Mesenchymal stem cell (in vitro differentiated cells and primary cell): Measurements from ENCODE around the gene RCL1. TPM values are rescaled to one million over a fixed set of nuclear protein-coding genes. Genes with fewer than 3 reads are reported as not detected.

Source experiments
- DNase-seq: peaks from one replicate; pipeline ENCODE4 v3.0.0-alpha.2; 2013
- H2AFZ ChIP-seq: one replicate; pipeline ENCODE4 v1.6.1; 2013; ENCODE audit warnings: low read depth, mild to moderate bottlenecking, control low read depth, inconsistent platforms, low read length, moderate library complexity
- H2AK5ac ChIP-seq: 2 replicates; pipeline ENCODE4 v1.6.1; 2013; ENCODE audit warnings: low read length, moderate library complexity, mild to moderate bottlenecking, inconsistent platforms; ENCODE audit not compliant: severe bottlenecking
- H2BK120ac ChIP-seq: one replicate; pipeline ENCODE4 v1.6.1; 2013; ENCODE audit warnings: low read depth, mild to moderate bottlenecking, inconsistent platforms, low read length, moderate library complexity
- H2BK12ac ChIP-seq, 2 experiments: one replicate each; pipeline ENCODE4 v1.6.1; 2013; ENCODE audit warnings: inconsistent platforms in 2 of 2, low read length in 2 of 2, mild to moderate bottlenecking in 2 of 2, moderate library complexity in 2 of 2, control low read depth in 1 of 2
- H2BK15ac ChIP-seq: one replicate; pipeline ENCODE4 v1.6.1; 2013; ENCODE audit warnings: mild to moderate bottlenecking, low read depth, inconsistent platforms; ENCODE audit not compliant: poor library complexity, severe bottlenecking
- H2BK5ac ChIP-seq: 2 replicates; pipeline ENCODE4 v1.6.1; 2013; ENCODE audit warnings: low read depth, mild to moderate bottlenecking, low read length, control low read depth, inconsistent platforms; ENCODE audit not compliant: poor library complexity, severe bottlenecking
- H3K14ac ChIP-seq, 2 experiments: one replicate each; pipeline ENCODE4 v1.6.1; 2013; ENCODE audit warnings: inconsistent platforms in 2 of 2, low read length in 2 of 2, control low read depth in 1 of 2, mild to moderate bottlenecking in 1 of 2, moderate library complexity in 1 of 2
- H3K18ac ChIP-seq, 2 experiments: one replicate each; pipeline ENCODE4 v1.6.1; 2013; ENCODE audit warnings: inconsistent platforms in 2 of 2, low read length in 2 of 2, control low read depth in 1 of 2, low read depth in 1 of 2, mild to moderate bottlenecking in 1 of 2
- H3K23ac ChIP-seq, 2 experiments: one replicate each; pipeline ENCODE4 v1.6.1; 2013; ENCODE audit warnings: inconsistent platforms in 2 of 2, low read length in 2 of 2, mild to moderate bottlenecking in 2 of 2, moderate library complexity in 2 of 2, control low read depth in 1 of 2
- H3K27ac ChIP-seq: 2 replicates; pipeline ENCODE4 v1.5.1; 2013; ENCODE audit warnings: mild to moderate bottlenecking, moderate library complexity, low read length, control low read depth, inconsistent platforms; ENCODE audit not compliant: poor library complexity, severe bottlenecking
- H3K27me3 ChIP-seq, 2 experiments: 2 replicates each; pipeline versions ENCODE4 v1.6.1 to v1.7.0; 2013; ENCODE audit warnings: low read length in 2 of 2, mild to moderate bottlenecking in 2 of 2, moderate library complexity in 2 of 2, control low read depth in 1 of 2, inconsistent platforms in 1 of 2; ENCODE audit not compliant: control insufficient read depth in 1 of 2, insufficient read depth in 1 of 2
- H3K36me3 ChIP-seq, 2 experiments: 2 replicates each; pipeline versions ENCODE4 v1.6.1 to v1.7.0; 2013; ENCODE audit warnings: low read length in 2 of 2, control low read depth in 1 of 2, inconsistent platforms in 1 of 2, low read depth in 1 of 2, mild to moderate bottlenecking in 1 of 2; ENCODE audit not compliant: insufficient read depth in 2 of 2, control insufficient read depth in 1 of 2
- H3K4ac ChIP-seq, 2 experiments: one replicate each; pipeline ENCODE4 v1.6.1; 2013; ENCODE audit warnings: inconsistent platforms in 2 of 2, low read length in 2 of 2, mild to moderate bottlenecking in 2 of 2, moderate library complexity in 2 of 2, control low read depth in 1 of 2, low read depth in 1 of 2
- H3K4me1 ChIP-seq: 2 replicates; pipeline ENCODE4 v1.6.1; 2013; ENCODE audit warnings: low read depth, low read length, control low read depth; ENCODE audit not compliant: control insufficient read depth, insufficient read depth
- H3K4me2 ChIP-seq: 2 replicates; pipeline ENCODE4 v1.6.1; 2013; ENCODE audit warnings: low read length, mild to moderate bottlenecking, inconsistent platforms; ENCODE audit not compliant: poor library complexity, severe bottlenecking
- H3K4me3 ChIP-seq, 2 experiments: 2 replicates each; pipeline versions ENCODE4 v1.5.1 to v1.7.0; 2013; ENCODE audit warnings: low read length in 2 of 2, mild to moderate bottlenecking in 2 of 2, control low read depth in 1 of 2, low read depth in 1 of 2; ENCODE audit not compliant: insufficient read depth in 1 of 2
- H3K79me1 ChIP-seq: replicated peaks from 2 replicates; pipeline ENCODE4 v1.6.1; 2013; ENCODE audit warnings: mild to moderate bottlenecking, control low read depth, low read length, inconsistent platforms; ENCODE audit not compliant: poor library complexity, severe bottlenecking
- H3K9ac ChIP-seq: 2 replicates; pipeline ENCODE4 v1.7.0; 2013; ENCODE audit warnings: mild to moderate bottlenecking, low read length, moderate library complexity
- H3K9me3 ChIP-seq: 2 replicates; pipeline ENCODE4 v1.7.0; 2013; ENCODE audit warnings: mild to moderate bottlenecking, low read length; ENCODE audit not compliant: control insufficient read depth
- H4K8ac ChIP-seq: one replicate; pipeline ENCODE4 v1.6.1; 2013; ENCODE audit warnings: inconsistent platforms, mild to moderate bottlenecking, low read length, moderate library complexity
- H4K91ac ChIP-seq: one replicate; pipeline ENCODE4 v1.6.1; 2013; ENCODE audit warnings: mild to moderate bottlenecking, low read length, inconsistent platforms
- WGBS: methylation state at CpG from one replicate; pipeline ENCODE4 v1.1.7; 2013; ENCODE audit warnings: mixed read lengths; 5-methylcytosine and 5-hydroxymethylcytosine counted together
- small RNA-seq: library from polyadenylated mRNA; stranded (forward); fragments of <200 nt; extraction: miRNeasy Mini kit (QIAGEN cat#:217004); gene quantifications from one replicate; pipeline ENCODE3, GENCODE V24; 2013; ENCODE audit warnings: low read depth

The RCL1 gene

GRCh38 chr9:4902135-4902475, 109.4 kb downstream of the RCL1 start:
- peak overlapping the region in 1 of 2 experiments; percentile 89 for H2BK12ac ChIP-seq
- H3K4ac ChIP-seq: peak overlapping the region; percentile 7 to 67
- H3K27ac ChIP-seq: no peak overlapping the region
- H3K9ac ChIP-seq: no peak overlapping the region
- H2BK5ac ChIP-seq: no peak overlapping the region
- no peaks in the 10 kb centered on the region for H3K79me1 ChIP-seq
- peak overlapping the region; percentile 22 for H4K91ac ChIP-seq
- peaks cover 4% of the 10 kb centered on the region for H3K9me3 ChIP-seq
- no peak overlapping the region for H2BK15ac ChIP-seq
- peak overlapping the region in 1 of 2 experiments; percentile 11 for H3K14ac ChIP-seq
- H3K23ac ChIP-seq: no peak overlapping the region
- H3K4me2 ChIP-seq: peak overlapping the region; percentile 63
- H3K27me3 ChIP-seq: peaks cover 0 to 26% of the 10 kb centered on the region in 2 experiments
- no peak for DNase-seq
- no peaks in the 10 kb centered on the region for H3K36me3 ChIP-seq
- no peak overlapping the region for H3K4me3 ChIP-seq
- no peak overlapping the region for H2BK120ac ChIP-seq
- H3K4me1 ChIP-seq: peaks cover 13% of the 10 kb centered on the region
- H3K18ac ChIP-seq: peak overlapping the region in 1 of 2 experiments; percentile 81
- H4K8ac ChIP-seq: no peak overlapping the region
- peak overlapping the region; percentile 51 for H2AFZ ChIP-seq
- H2AK5ac ChIP-seq: peak overlapping the region; percentile 46
- WGBS: 91% methylated on average over 8 of the region's 8 CpGs

- Histone ChIP-seq H3K23ac (no peak overlapping the region), H3K4me1 (peaks cover 13% of the 10 kb centered on the region), H3K36me3 (no peaks in the 10 kb centered on the region), H2AK5ac (peak overlapping the region; percentile 22), H4K91ac (no peak overlapping the region), H2BK15ac (no peak overlapping the region), H3K9me3 (peaks cover 4% of the 10 kb centered on the region), H2BK120ac (no peak overlapping the region), H3K14ac (no peak overlapping the region), H4K8ac (no peak overlapping the region), H3K9ac (peak overlapping the region; percentile 7), H3K79me1 (no peaks in the 10 kb centered on the region), H3K27me3 (peaks cover 0 to 29% of the 10 kb centered on the region in 2 experiments), H2BK12ac (no peak overlapping the region), H2BK5ac (no peak overlapping the region), H3K18ac (no peak overlapping the region), H3K4me2 (no peak overlapping the region), H3K4ac (no peak overlapping the region), H3K27ac (no peak overlapping the region), H3K4me3 (peak overlapping the region in 1 of 2 experiments; percentile 6), H2AFZ (no peak overlapping the region)
- 95% methylated on average over 3 of the region's 3 CpGs for WGBS
- no peak for DNase-seq
Observed at GRCh38 chr9:4904322-4905134, 111.8 kb downstream of the RCL1 start.

DNA sequence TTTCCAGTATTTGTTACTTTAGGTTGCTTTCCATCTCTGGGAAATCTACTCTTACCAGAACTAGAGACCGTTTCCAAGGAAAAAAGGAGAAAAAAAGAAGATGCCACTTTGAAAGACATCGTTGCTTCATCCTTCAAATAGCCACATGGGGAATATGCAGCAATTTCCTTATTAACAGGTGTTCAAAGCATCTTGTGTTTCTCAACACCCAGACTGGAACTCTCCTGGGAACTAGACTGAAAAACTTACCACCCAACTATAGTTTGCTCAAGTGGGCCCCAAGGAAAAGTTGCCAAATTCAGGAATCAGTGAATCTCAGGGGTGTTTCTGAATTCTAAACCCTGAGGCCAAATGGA, 112.4 kb downstream of the RCL1 start:
- H2BK120ac ChIP-seq: no peak overlapping the region
- no peak for DNase-seq
- no peak overlapping the region for H2BK12ac ChIP-seq
- H3K27me3 ChIP-seq: peaks cover 0 to 35% of the 10 kb centered on the region in 2 experiments
- no peak overlapping the region for H3K14ac ChIP-seq
- no peaks in the 10 kb centered on the region for H3K9me3 ChIP-seq
- no peak overlapping the region for H3K4ac ChIP-seq
- H4K8ac ChIP-seq: no peak overlapping the region
- no peak overlapping the region for H3K23ac ChIP-seq
- H2BK5ac ChIP-seq: no peak overlapping the region
- H3K9ac ChIP-seq: peak overlapping the region; percentile 5
- WGBS: 81% methylated on average over 2 of the region's 2 CpGs
- no peak overlapping the region for H4K91ac ChIP-seq
- no peak overlapping the region for H3K4me3 ChIP-seq
- no peak overlapping the region for H2BK15ac ChIP-seq
- no peak overlapping the region for H3K4me2 ChIP-seq
- no peak overlapping the region for H3K18ac ChIP-seq
- no peaks in the 10 kb centered on the region for H3K36me3 ChIP-seq
- H3K4me1 ChIP-seq: peaks cover 13% of the 10 kb centered on the region
- no peaks in the 10 kb centered on the region for H3K79me1 ChIP-seq
- no peak overlapping the region for H2AK5ac ChIP-seq
- H3K27ac ChIP-seq: peak overlapping the region; percentile 65
- H2AFZ ChIP-seq: no peak overlapping the region

Small RNA genes within 50 kb of the gene (small RNA-seq; reads per million reads assigned to genes)
- gene AL158147.1: not detected
- not detected for gene MIR101-2
